Measurements from ENCODE around the gene TPRX2.
"Not testable (repeated sequence)": the region's sequence is repeated elsewhere in the genome, so short reads cannot be mapped to it uniquely, and the experiment has no call there.

Gene TPRX2

GRCh38 chr19:47861630-47862029 is 2.6 kb downstream of the TPRX2 start:
- DNase-seq (ENCODE audit: low spot score): no peak

DNA sequence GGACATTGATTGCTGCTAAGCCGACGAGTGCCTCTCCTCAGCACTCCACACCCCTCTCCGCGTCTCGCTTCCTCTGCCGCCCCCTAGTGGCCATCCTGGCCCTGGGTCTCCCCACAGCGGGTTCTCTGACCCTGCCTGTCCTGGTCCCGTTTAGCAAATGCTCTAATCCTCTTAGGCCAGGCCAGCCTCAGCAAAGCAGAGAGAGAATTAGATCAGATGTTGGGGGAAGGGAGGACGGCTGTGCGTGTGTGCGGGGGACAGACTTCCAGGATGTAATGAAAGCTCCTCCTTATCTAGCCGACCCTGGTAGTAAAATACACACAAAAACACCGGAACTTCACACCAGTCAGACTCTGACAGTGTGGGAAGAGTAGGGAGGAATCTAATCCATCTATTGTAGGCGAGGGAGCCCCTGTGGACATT is 4.5 kb downstream of the TPRX2 start:
- DNase-seq (ENCODE audit: low spot score): peak; percentile 84

- DNase-seq (ENCODE audit: low spot score): no peak
Measured at GRCh38 chr19:47865166-47865565, 6.1 kb downstream of the TPRX2 start.

DNA sequence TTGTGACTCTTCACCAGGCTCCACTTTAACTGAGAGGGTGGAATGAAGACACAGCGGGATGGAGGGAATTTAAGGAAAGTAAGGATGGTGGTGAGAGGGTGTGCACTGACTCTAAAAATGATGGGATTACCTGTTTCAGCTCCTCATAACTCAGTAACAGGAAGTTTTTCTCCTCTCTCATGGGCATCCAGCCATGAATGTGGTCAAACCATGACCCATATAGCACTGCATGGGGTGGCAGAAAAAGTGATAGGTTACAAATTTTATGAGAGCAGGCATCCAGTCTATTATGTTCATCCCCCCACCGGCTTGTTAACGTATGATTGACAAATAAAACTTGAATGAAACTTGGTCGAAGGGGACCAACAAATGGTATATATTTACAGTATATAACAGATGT is 19.9 kb downstream of the TPRX2 start:
- no peak for DNase-seq (ENCODE audit: low spot score)

DNA sequence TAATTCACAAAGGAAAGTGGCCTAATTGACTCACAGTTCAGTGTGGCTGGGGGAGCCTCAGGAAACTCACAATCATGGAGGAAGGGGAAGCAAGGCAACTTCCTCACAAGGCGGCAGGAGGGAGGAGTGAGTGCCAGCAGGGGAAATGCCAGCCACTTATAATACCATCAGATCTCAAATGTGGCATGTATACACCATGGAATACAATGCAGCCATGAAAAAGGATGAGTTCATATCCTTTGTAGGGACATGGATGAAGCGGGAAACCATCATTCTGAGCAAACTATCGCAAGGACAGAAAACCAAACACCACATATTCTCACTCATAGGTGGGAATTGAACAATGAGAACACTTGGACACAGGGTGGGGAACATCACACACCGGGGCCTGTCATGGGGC is 20.4 kb downstream of the TPRX2 start:
- not testable (repeated sequence) for DNase-seq (ENCODE audit: low spot score)

DNA sequence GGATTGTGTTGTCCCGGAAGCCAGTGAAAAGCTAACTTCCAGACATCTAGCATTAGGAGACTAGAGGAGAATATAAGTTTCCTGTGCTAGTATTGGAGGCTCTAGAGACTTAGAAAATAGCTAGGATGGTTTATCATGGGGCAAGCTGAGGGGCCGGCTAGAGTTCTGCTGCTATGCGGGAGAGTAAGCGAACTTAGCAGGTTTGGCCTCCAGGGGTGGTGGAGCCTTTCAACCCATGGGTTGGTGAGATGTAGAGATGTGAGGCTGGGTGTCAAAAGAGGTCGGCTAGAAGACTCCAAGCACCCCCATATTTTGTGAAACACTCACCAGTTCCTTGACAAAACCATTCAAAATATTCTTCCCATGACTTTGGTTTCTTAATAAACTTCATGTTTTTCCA is 22.7 kb downstream of the TPRX2 start:
- no peak for DNase-seq (ENCODE audit: low spot score)

DNA sequence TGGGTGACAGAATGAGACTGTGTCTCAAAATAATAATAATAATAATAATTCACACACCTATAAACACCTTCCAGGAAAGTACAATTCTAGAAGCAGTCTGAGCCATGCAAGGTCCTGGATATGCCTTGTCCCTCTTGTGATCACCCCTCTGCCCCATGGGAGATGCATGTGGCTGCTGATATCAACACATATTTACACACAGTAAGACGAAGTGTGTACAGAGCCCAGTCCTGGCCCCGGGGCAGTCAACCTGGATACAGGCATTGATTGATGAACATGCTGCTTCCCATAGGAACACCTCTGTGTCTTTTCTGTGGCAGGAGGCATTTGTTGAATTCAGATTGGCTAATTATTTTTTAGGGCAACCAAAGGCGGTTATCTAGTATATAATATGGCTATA is 23.9 kb downstream of the TPRX2 start:
- no peak for DNase-seq (ENCODE audit: low spot score)

GRCh38 chr19:47885067-47885463 is 26.0 kb downstream of the TPRX2 start:
- DNase-seq (ENCODE audit: low spot score): no peak

GRCh38 chr19:47886010-47886559 is 27.1 kb downstream of the TPRX2 start, which contains the start of gene SULT2A1:
Gene SULT2A1, minus strand, starts transcription at chr19:47886315. Its CDS starts 58 bp downstream, at chr19:47886257.
- DNase-seq (ENCODE audit: low spot score): no peak

DNA sequence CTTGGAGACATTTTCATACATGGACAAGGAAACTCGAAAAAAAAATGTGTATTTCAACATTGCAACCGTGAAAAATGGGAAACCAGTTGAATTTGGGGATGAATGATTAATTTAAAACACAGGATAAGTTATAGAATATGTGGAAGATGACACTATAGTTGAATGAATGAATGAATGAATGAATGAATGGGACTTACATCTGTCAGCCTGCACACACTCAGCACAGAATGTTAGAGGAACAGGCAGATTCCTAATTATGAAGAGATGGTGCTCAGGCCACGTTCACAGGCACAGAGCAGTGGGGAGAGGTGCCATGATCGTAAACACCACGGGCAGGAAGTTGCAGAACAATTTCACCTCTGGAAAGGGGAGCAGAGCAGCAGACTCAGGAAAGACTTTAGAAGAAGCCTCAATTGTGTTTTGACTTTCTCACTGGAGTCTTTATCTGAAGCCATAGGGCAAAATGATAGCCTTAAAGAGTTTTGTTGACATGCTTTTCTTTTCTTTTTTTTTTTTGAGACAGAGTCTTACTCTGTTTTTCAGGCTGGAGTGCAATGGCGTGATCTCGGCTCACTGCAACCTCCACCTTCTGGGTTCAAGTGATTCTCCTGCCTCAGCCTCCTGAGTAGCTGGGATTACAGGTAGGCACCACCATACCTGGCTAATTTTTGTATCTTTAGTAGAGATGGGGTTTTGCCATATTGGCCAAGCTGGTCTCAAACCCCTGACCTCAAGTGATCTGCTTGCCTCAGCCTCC is 32.0 kb downstream of the TPRX2 start:
- DNase-seq (ENCODE audit: low spot score): no peak

GRCh38 chr19:47891622-47891922 is 32.5 kb downstream of the TPRX2 start:
- no peak for DNase-seq (ENCODE audit: low spot score)

DNA sequence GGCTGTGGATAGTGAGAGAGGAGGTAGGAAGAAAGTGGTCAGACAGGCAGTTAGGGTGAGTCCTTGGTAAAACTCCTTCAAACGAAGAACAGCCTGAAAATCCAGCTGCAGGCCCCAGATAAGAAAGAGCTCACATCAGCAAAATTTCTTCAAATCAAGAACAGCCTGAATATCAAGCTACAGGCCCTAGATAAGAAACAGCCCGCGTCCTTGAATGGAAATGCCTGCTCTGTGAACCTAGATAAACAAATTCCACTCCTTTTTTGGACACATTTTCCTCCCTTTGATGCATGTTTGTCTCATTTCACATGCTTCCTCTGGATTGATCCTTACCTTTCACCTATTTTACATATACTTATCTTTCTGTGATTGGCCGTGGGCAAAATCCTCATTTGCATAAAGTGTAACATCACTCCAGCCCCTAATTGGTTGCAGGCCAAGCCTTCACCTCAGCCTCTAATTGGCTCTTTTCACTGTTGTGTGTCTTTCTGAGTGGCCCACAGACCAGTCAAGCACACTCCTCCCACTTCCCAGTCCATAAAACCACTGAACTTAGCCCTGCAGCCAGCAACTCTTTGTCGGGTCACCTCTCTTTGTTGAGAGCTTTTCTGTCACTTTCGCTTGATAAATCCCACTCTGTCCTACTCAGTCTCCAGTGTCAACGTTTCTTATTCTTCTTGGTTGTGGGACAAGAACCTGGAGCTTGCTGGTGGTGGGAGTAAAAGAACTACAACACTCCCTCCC is 33.1 kb downstream of the TPRX2 start:
- no peak for DNase-seq (ENCODE audit: low spot score)

DNA sequence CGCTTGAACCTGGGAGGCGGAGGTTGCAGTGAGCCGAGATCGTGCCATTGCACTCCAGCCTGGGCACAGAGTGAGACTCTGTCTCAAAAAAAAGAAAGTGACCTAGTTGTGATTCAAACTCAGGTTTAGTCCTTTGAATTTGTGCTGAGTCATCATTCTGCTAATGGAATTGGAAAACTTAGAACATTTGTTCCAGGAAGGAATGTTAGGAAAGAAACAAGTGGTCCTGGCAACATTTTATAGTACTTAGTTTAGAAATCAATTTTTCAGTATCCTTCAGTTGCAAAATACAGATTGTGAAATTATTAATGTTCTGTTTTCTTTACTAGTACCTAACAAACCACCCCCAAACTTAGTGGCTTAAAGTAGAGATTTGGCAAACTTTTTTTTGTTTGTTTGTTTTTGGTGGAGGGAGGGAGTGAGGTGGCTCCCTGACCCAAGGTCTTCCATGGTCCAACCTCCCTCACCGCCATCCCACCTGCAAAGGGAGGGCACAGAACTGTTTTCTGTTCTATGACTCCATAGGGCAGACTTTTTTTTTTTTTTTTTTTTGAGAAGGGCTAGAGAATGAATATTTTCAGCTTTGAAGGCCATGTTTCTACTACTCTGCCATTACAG is 36.2 kb downstream of the TPRX2 start:
- DNase-seq (ENCODE audit: low spot score): no peak

GRCh38 chr19:47896019-47896418 is 37.0 kb downstream of the TPRX2 start:
- no peak for DNase-seq (ENCODE audit: low spot score)

- DNase-seq (ENCODE audit: low spot score): no peak
Measured at GRCh38 chr19:47896773-47897172, 37.7 kb downstream of the TPRX2 start.

GRCh38 chr19:47897861-47898260 is 38.8 kb downstream of the TPRX2 start:
- DNase-seq (ENCODE audit: low spot score): no peak

GRCh38 chr19:47899335-47899734 is 40.3 kb downstream of the TPRX2 start:
- DNase-seq (ENCODE audit: low spot score): no peak

DNA sequence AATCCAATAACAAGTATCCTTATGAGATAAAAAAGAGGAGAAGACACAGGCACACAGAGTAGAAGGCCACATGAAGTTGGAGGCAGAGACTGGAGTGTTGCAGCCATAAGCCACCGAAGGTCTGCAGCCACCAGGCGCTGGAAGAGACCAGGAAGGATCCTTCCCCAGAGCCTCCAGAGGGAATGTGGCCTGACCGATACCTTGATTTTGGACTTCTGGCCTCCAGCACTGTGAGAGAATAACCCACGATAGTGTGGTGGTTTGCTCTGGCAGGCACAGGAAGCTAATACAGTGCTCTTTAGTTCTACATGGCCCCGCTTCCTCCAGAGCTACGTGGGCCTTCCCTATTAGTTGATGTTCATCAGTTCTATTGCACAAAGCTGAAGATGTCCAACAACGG is 42.3 kb downstream of the TPRX2 start:
- no peak for DNase-seq (ENCODE audit: low spot score)

DNA sequence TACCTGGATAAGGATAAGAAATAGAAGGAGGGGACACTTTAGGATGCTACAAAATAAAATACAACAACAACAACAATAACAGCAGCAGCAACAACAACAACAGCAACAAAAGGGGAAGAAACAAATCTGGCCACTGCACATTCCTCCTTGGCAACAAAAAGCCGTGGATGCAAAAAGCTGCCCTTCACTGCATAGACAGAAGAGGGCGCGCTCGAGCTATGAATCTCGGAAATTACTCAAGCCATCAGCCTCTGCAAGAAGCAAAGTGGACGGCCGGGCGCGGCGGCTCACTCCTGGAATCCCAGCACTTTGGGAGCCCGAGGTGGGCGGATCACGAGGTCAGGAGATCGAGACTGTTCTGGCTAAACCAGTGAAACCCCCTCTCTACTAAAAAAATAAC is 50.3 kb downstream of the TPRX2 start:
- DNase-seq (ENCODE audit: low spot score): peak; percentile 78

DNA sequence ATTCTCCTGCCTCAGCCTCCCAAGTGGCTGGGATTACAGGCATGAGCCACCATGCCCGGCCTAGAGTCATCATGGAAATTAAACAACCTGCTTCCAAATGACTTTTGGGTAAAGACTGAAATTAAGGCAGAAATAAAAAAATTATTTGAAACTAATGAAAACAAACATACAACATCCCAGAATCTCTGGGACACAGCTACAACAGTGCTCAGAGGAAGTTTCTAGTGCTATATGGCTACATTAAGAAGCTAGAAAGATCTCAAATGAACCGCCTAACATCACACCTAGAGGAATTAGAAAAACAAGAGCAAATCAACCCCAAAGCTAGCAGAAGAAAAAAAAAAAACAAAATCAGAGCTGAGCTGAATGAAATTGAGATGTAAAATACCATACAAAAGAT is 51.2 kb downstream of the TPRX2 start:
- DNase-seq (ENCODE audit: low spot score): not testable (repeated sequence)
